Activated CD8-positive, alpha-beta memory T cell treated with anti-CD3 and anti-CD28 coated beads for 36 hours (primary cell): ENCODE data around the gene WDR44. TPM values are rescaled to one million over a fixed set of nuclear protein-coding genes. Genes with fewer than 3 reads are reported as not detected.
"Not testable (repeated sequence)": the region's sequence is repeated elsewhere in the genome, so short reads cannot be mapped to it uniquely, and the experiment has no call there.

Experiments
- CTCF ChIA-PET: fragments of 350-600 bp; sonication (Branson Sonifier 250); formaldehyde crosslinking; loops from one replicate; lab custom pipeline; 2021; ENCODE audit warnings: antibody characterized with exemption; lab: Charles Lee
- POLR2A ChIA-PET: fragments of 350-600 bp; sonication (Branson Sonifier 250); formaldehyde crosslinking; loops from one replicate; lab custom pipeline; 2021; ENCODE audit warnings: antibody characterized with exemption; lab: Charles Lee
- total RNA-seq, 2 experiments: library from RNA; stranded (reverse); gene quantifications; one replicate each; pipeline ENCODE4 v1.2.3, GENCODE V29; 2021

WDR44 gene, protein sequence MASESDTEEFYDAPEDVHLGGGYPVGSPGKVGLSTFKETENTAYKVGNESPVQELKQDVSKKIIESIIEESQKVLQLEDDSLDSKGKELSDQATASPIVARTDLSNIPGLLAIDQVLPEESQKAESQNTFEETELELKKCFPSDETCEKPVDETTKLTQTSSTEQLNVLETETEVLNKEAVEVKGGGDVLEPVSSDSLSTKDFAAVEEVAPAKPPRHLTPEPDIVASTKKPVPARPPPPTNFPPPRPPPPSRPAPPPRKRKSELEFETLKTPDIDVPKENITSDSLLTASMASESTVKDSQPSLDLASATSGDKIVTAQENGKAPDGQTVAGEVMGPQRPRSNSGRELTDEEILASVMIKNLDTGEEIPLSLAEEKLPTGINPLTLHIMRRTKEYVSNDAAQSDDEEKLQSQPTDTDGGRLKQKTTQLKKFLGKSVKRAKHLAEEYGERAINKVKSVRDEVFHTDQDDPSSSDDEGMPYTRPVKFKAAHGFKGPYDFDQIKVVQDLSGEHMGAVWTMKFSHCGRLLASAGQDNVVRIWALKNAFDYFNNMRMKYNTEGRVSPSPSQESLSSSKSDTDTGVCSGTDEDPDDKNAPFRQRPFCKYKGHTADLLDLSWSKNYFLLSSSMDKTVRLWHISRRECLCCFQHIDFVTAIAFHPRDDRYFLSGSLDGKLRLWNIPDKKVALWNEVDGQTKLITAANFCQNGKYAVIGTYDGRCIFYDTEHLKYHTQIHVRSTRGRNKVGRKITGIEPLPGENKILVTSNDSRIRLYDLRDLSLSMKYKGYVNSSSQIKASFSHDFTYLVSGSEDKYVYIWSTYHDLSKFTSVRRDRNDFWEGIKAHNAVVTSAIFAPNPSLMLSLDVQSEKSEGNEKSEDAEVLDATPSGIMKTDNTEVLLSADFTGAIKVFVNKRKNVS
- 10 to 100 TPM; 10.3 to 12.0 TPM for total RNA-seq

- POLR2A ChIA-PET: no interaction called here
- CTCF ChIA-PET: no interaction called here
Measured at GRCh38 chrX:118345464-118346257, at the start of gene WDR44. Gene WDR44 (plus strand): TSS chrX:118346106. CDS start chrX:118346504, 398 bp downstream.

DNA sequence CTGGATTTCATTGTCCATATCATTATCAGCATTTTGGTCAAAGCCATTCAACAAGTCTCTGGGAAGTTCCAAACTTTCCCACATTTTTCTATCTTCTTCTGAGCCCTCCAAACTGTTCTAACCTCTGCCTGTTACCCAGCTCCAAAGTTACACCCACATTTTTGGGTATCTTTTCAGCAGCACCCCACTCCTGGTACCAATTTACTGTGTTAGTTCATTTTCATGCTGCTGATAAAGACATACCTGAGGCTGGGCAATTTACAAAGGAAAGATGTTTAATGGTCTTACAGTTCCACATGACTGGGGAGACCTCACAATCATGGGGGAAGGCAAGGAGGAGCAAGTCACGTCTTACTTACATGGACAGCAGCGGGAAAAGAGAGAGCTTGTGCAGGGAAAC lies 40.1 kb upstream of the WDR44 start:
- POLR2A ChIA-PET, CTCF ChIA-PET: not testable (repeated sequence)

- ChIA-PET CTCF (no interaction called here), POLR2A (no interaction called here)
Measured at GRCh38 chrX:118315529-118315928, 30.4 kb upstream of the WDR44 start.

DNA sequence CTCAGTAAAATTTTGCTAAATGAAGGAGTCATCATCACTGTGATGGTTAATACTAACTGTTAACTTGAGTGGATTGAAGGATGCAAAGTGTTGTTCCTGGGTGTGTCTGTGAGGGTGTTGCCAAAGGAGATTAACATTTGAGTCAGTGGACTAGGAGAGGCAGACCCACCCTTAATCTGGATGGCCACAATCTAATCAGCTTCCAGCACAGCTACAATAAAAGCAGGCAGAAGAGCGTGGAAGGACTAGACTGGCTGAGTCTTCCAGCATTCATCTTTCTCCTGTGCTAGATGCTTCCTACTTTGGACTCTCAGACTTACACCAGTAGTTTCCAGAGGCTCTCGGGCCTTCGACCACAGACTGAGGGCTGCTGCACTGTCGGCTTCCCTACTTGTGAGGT lies 21.3 kb upstream of the WDR44 start:
- ChIA-PET POLR2A (no interaction called here), CTCF (no interaction called here)

DNA sequence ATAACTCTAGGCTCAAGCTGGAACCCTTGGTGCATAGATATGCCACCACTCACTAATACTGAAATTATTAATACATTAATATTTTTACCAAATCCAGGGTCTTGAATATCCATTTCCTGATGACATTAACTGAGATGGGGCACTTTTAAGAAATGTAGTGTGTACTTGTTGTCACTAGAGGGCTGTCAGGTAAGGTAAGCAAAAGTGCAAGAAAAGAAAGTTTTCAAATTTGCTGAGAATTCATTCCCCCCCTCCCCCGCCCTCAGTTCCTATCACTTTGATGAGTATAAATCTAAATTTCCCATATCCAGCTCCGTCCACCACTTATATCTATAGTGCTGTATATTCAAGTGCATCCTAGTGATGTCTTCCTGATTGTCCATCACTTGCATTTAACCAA lies 20.5 kb upstream of the WDR44 start:
- CTCF ChIA-PET: interaction anchor here (0.5 kb wide), 1 partner anchor 129 kb away, joined by 3 read pairs; no protein-coding TSS in a partner anchor
- POLR2A ChIA-PET: no interaction called here

- POLR2A ChIA-PET: interaction anchor here (0.7 kb wide), 1 partner anchor 333 kb away, joined by 3 read pairs; no protein-coding TSS in a partner anchor
Measured at GRCh38 chrX:118329175-118329574, 16.7 kb upstream of the WDR44 start.

GRCh38 chrX:118337687-118338086 lies 8.2 kb upstream of the WDR44 start:
- ChIA-PET CTCF (no interaction called here), POLR2A (no interaction called here)

More at GRCh38 chrX:118329175-118329574, 16.7 kb upstream of the WDR44 start:
- CTCF ChIA-PET: no interaction called here

DNA sequence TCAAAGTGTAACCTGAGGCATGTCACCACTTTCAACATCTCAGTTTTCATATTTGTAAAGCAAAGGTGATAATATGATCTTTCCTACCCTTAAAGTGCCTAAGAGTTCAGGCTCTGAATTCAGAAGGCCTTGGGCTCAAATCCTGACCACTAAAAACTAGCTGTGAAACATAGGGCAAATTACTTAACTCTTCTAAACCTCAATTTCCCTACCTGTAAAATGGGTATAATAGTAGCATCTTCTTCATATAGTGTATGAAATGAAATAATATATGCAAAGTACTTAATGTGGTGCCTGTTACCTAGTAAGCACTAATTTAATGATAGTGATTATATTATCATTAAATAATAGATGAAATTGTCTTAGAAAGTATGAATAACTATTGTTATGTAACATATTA lies 7.0 kb upstream of the WDR44 start:
- ChIA-PET CTCF (interaction anchor here (0.7 kb wide), 1 partner anchor 20 kb away, joined by 3 read pairs; no protein-coding TSS in a partner anchor), POLR2A (no interaction called here)

DNA sequence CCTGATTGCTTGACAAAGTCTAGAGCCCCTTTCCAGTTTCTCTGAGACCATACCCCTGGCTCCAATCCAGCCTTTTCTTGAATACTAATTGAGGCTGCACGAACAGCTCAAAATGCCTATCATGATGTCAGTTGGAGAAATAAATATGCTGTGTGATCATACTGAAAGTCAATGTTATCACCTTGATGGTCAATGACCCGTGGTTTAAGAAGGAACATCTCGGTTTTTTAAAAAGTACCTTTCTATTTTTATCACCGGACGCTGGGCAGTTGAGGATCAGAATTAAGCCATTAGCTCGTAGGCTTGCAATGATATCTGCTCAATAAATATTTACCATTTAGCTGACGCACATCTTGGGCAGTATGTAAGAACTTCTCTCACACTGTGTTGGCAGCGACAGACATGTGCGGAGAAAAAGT lies 852 bp upstream of the WDR44 start:
- ChIA-PET POLR2A (no interaction called here), CTCF (no interaction called here)

DNA sequence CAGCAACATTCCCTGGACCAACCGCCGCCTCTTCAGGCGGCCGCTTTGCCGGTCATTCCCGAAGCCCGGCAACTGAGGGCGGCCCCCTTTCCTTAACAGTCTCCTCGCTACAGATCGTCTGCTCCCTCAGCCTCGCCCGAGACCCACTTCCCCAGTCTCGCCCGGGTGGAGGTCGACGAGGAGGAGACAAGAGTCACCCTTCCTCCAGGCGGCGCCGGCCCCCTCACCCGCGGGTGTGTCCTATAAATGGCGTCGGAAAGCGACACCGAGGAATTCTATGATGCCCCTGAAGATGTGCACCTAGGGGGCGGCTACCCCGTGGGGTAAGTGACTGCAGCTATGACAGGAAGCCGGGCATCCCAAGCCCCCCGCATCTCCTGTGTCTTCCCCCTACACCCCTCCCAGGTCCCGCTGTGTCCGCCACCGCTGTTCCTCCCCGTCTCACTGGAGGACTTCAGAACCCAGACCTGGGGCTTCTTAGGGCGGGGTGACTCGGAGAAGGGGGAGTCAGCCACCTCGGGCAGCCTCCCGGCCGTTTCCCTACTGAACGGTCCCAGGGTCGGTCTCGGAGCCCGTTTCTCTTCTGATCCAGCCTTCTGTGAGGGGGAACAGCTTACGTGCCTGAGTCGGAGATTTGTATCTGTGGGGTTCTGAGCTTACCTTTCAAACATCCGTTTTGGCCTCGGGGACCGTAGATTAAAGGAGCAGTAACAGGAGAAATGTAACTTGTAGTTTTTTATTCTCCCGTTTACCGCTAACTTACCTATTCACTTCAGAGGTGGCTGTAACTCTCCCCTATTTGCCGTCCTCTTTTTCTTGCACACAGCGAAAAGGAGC lies 570 bp downstream of the WDR44 start:
- ChIA-PET POLR2A (no interaction called here), CTCF (no interaction called here)

- CTCF ChIA-PET: no interaction called here
- POLR2A ChIA-PET: no interaction called here
Measured at GRCh38 chrX:118347131-118347530, 1.2 kb downstream of the WDR44 start.

- ChIA-PET POLR2A (no interaction called here), CTCF (no interaction called here)
Measured at GRCh38 chrX:118347736-118348135, 1.8 kb downstream of the WDR44 start.

DNA sequence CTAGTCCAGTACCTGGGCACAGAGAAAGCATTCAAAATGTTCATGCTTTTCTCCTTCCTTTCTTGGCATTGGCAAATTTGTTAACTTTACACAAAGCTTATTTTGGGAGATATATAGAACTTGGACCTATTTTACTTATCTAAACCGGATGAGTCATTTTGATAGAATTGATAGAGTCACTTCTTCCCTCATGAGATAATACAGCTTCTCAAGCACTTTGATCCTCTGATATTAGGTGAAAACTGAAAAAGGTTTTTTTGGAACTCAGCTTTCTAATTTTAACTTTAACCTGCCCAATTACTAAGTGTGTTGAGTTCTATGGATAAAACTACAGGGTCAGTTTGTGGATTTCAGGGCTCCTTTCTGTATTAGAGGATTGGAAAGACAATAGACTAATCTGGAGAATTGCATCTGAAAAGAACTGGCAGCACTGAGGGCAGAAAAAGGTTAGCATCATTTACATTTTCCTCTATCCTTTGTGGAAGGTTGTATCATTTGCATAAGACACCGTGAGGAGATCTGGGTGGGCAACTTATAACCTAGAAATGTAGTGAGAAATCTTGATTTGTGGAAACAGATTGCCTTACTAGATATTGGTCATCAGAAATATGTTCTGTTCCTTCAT lies 2.4 kb downstream of the WDR44 start:
- ChIA-PET POLR2A (interaction anchor here (0.7 kb wide), 1 partner anchor 25 kb away, joined by 3 read pairs; no protein-coding TSS in a partner anchor), CTCF (no interaction called here)

- POLR2A ChIA-PET: interaction anchor here (0.7 kb wide), 1 partner anchor 24 kb away, joined by 3 read pairs; no protein-coding TSS in a partner anchor
- CTCF ChIA-PET: no interaction called here
Measured at GRCh38 chrX:118349188-118349587, 3.3 kb downstream of the WDR44 start.

GRCh38 chrX:118350221-118350620 lies 4.3 kb downstream of the WDR44 start:
- ChIA-PET CTCF (no interaction called here), POLR2A (no interaction called here)

GRCh38 chrX:118350706-118351105 lies 4.8 kb downstream of the WDR44 start:
- ChIA-PET CTCF (no interaction called here), POLR2A (no interaction called here)

GRCh38 chrX:118352566-118352965 lies 6.7 kb downstream of the WDR44 start:
- CTCF ChIA-PET: no interaction called here

More at GRCh38 chrX:118352566-118352965, 6.7 kb downstream of the WDR44 start:
- POLR2A ChIA-PET: no interaction called here
